Mesodermal cell (in vitro differentiated cells): ENCODE data around the gene MID1.

ENCODE experiments used
- H3K27ac ChIP-seq: 2 replicates; pipeline ENCODE4 v1.7.0; 2013; ENCODE audit warnings: mild to moderate bottlenecking, low read depth, low read length, moderate library complexity; ENCODE audit not compliant: severe bottlenecking
- H3K36me3 ChIP-seq: 2 replicates; pipeline ENCODE4 v1.7.1; 2013; ENCODE audit warnings: mild to moderate bottlenecking, low read length, moderate library complexity; ENCODE audit not compliant: control insufficient read depth, insufficient read depth
- H3K4me1 ChIP-seq: one replicate; pipeline ENCODE4 v1.7.1; 2013; ENCODE audit warnings: mild to moderate bottlenecking, low read length; ENCODE audit not compliant: insufficient read depth, control insufficient read depth, poor library complexity, severe bottlenecking
- H3K4me3 ChIP-seq: 2 replicates; pipeline ENCODE4 v1.7.0; 2013; ENCODE audit warnings: low read length, control low read depth, mild to moderate bottlenecking; ENCODE audit not compliant: insufficient read depth, poor library complexity, severe bottlenecking; ENCODE audit errors: extremely low read depth
- H3K9me3 ChIP-seq: 2 replicates; pipeline ENCODE4 v1.7.1; 2013; ENCODE audit warnings: mild to moderate bottlenecking, low read length, moderate library complexity; ENCODE audit not compliant: control insufficient read depth
- WGBS, 2 experiments: methylation state at CpG; one replicate each; pipeline ENCODE4 v1.1.5; 2013; ENCODE audit warnings: missing lambda C conversion rate in 2 of 2; ENCODE audit not compliant: insufficient coverage in 2 of 2; 5-methylcytosine and 5-hydroxymethylcytosine counted together

MID1 gene

GRCh38 chrX:10480861-10481260, 139.5 kb downstream of the MID1 start:
- Histone ChIP-seq H3K36me3 (peaks cover 58% of the 10 kb centered on the region), H3K9me3 (no peaks in the 10 kb centered on the region), H3K27ac (no peak overlapping the region), H3K4me1 (peaks cover 7% of the 10 kb centered on the region), H3K4me3 (no peak overlapping the region)
- WGBS, 2 experiments = no CpG with 5 or more reads among the region's 5 CpGs

GRCh38 chrX:10479508-10479907, 140.9 kb downstream of the MID1 start:
- no CpG with 5 or more reads among the region's 3 CpGs for WGBS, 2 experiments
- Histone ChIP-seq H3K27ac (no peak overlapping the region), H3K4me1 (peaks cover under 1% of the 10 kb centered on the region), H3K9me3 (no peaks in the 10 kb centered on the region), H3K4me3 (no peak overlapping the region), H3K36me3 (peaks cover 58% of the 10 kb centered on the region)

GRCh38 chrX:10477525-10477924, 142.9 kb downstream of the MID1 start:
- Histone ChIP-seq H3K4me1 (no peaks in the 10 kb centered on the region), H3K36me3 (peaks cover 71% of the 10 kb centered on the region)

GRCh38 chrX:10474913-10475568, 145.3 kb downstream of the MID1 start:
- Histone ChIP-seq H3K36me3 (peaks cover 67% of the 10 kb centered on the region), H3K4me1 (no peaks in the 10 kb centered on the region), H3K27ac (no peak overlapping the region), H3K9me3 (no peaks in the 10 kb centered on the region), H3K4me3 (no peak overlapping the region)
- WGBS, 2 experiments = no CpG with 5 or more reads among the region's 6 CpGs

More at GRCh38 chrX:10477525-10477924, 142.9 kb downstream of the MID1 start:
- H3K27ac ChIP-seq = no peak overlapping the region
- H3K4me3 ChIP-seq = no peak overlapping the region
- H3K9me3 ChIP-seq = no peaks in the 10 kb centered on the region
- WGBS, 2 experiments = 82 to 100% methylated on average over 1 to 2 of the region's 3 CpGs

- no CpG with 5 or more reads among the region's 1 CpG for WGBS, 2 experiments
- Histone ChIP-seq H3K4me1 (no peaks in the 10 kb centered on the region), H3K9me3 (no peaks in the 10 kb centered on the region), H3K4me3 (no peak overlapping the region), H3K27ac (no peak overlapping the region), H3K36me3 (peaks cover 66% of the 10 kb centered on the region)
Measured at GRCh38 chrX:10474510-10474909, 145.9 kb downstream of the MID1 start.

GRCh38 chrX:10471418-10471817, 149.0 kb downstream of the MID1 start:
- H3K9me3 ChIP-seq = no peaks in the 10 kb centered on the region
- no CpG with 5 or more reads among the region's 3 CpGs for WGBS, 2 experiments

GRCh38 chrX:10470009-10470408, 150.4 kb downstream of the MID1 start:
- peaks cover 69% of the 10 kb centered on the region for H3K36me3 ChIP-seq
- no peak overlapping the region for H3K4me3 ChIP-seq
- no peak overlapping the region for H3K27ac ChIP-seq
- no peaks in the 10 kb centered on the region for H3K9me3 ChIP-seq
- H3K4me1 ChIP-seq = no peaks in the 10 kb centered on the region

More at GRCh38 chrX:10471418-10471817, 149.0 kb downstream of the MID1 start:
- no peak overlapping the region for H3K4me3 ChIP-seq
- no peaks in the 10 kb centered on the region for H3K4me1 ChIP-seq
- no peak overlapping the region for H3K27ac ChIP-seq
- peaks cover 66% of the 10 kb centered on the region for H3K36me3 ChIP-seq

- Histone ChIP-seq H3K36me3 (peaks cover 60% of the 10 kb centered on the region), H3K9me3 (no peaks in the 10 kb centered on the region), H3K4me1 (no peaks in the 10 kb centered on the region), H3K4me3 (no peak overlapping the region), H3K27ac (no peak overlapping the region)
- no CpG with 5 or more reads among the region's 3 CpGs for WGBS, 2 experiments
Measured at GRCh38 chrX:10467793-10468192, 152.6 kb downstream of the MID1 start.

GRCh38 chrX:10465254-10465653, 155.1 kb downstream of the MID1 start:
- whole genome bisulfite sequencing, 2 experiments = no CpG with 5 or more reads among the region's 2 CpGs
- no peak overlapping the region for H3K27ac ChIP-seq
- H3K4me1 ChIP-seq = no peaks in the 10 kb centered on the region
- peaks cover 46% of the 10 kb centered on the region for H3K36me3 ChIP-seq
- no peak overlapping the region for H3K4me3 ChIP-seq
- no peaks in the 10 kb centered on the region for H3K9me3 ChIP-seq

- 100% methylated on average over 1 of the region's 5 CpGs; no CpG with 5 or more reads in 1 of the 2 experiments for WGBS, 2 experiments
- H3K4me3 ChIP-seq = no peak overlapping the region
- H3K9me3 ChIP-seq = no peaks in the 10 kb centered on the region
- H3K36me3 ChIP-seq = peaks cover 69% of the 10 kb centered on the region
- no peaks in the 10 kb centered on the region for H3K4me1 ChIP-seq
- no peak overlapping the region for H3K27ac ChIP-seq
Measured at GRCh38 chrX:10457092-10457491, 163.3 kb downstream of the MID1 start.

- no peak overlapping the region for H3K27ac ChIP-seq
- H3K4me1 ChIP-seq = no peaks in the 10 kb centered on the region
Measured at GRCh38 chrX:10453945-10454344, 166.4 kb downstream of the MID1 start.

More at GRCh38 chrX:10453945-10454344, 166.4 kb downstream of the MID1 start:
- H3K9me3 ChIP-seq = no peaks in the 10 kb centered on the region
- peaks cover 69% of the 10 kb centered on the region for H3K36me3 ChIP-seq
- H3K4me3 ChIP-seq = no peak overlapping the region
- WGBS, 2 experiments = no CpG with 5 or more reads among the region's 1 CpG
